GM10248 (cell line): ENCODE results near the gene CDC5L.

Source experiments
- CTCF ChIA-PET: fragments of 300-600 bp; sonication (Branson Sonifier 250); formaldehyde crosslinking; extraction: SDS; loops from one replicate; lab custom pipeline; 2021; ENCODE audit warnings: antibody characterized with exemption; lab: Yijun Ruan, JAX
- POLR2A ChIA-PET: fragments of 350-650 bp; sonication (Branson Sonifier 250); formaldehyde crosslinking; extraction: SDS; loops from one replicate; lab custom pipeline; 2020; ENCODE audit warnings: antibody characterized with exemption; lab: Yijun Ruan, JAX
- DNase-seq: peaks from one replicate; pipeline ENCODE4 v3.0.0; 2012; ENCODE audit errors: extremely low spot score
- CTCF ChIP-seq: IDR thresholded peaks from 2 replicates; pipeline ENCODE4 v1.5.1; 2012; ENCODE audit warnings: mild to moderate bottlenecking, low read depth; ENCODE audit errors: extremely low read depth, missing control alignments, control extremely low read depth

The CDC5L gene

GRCh38 chr6:44367681-44368080 is 19.8 kb upstream of the CDC5L start:
- ChIA-PET POLR2A (no interaction called here), CTCF (interaction anchor here (0.7 kb wide), 1 partner anchor 21 kb away, joined by 3 read pairs; no protein-coding TSS in a partner anchor)

GRCh38 chr6:44373051-44373450 is 14.5 kb upstream of the CDC5L start:
- no peak for TF ChIP-seq CTCF
- no peak for DNase-seq
- ChIA-PET CTCF (no interaction called here), POLR2A (no interaction called here)

More at GRCh38 chr6:44367681-44368080, 19.8 kb upstream of the CDC5L start:
- no peak for TF ChIP-seq CTCF
- no peak for DNase-seq

- TF ChIP-seq CTCF, result no peak
Observed at GRCh38 chr6:44373787-44374186, 13.7 kb upstream of the CDC5L start.

GRCh38 chr6:44375071-44375470 is 12.4 kb upstream of the CDC5L start:
- POLR2A ChIA-PET, result no interaction called here
- CTCF ChIA-PET, result interaction anchor here (1.1 kb wide), 1 partner anchor 62 kb away, joined by 3 read pairs; the partner anchor contains the start of gene AARS2
- no peak for DNase-seq
- no peak for TF ChIP-seq CTCF

More at GRCh38 chr6:44373787-44374186, 13.7 kb upstream of the CDC5L start:
- no peak for DNase-seq
- CTCF ChIA-PET, result no interaction called here
- POLR2A ChIA-PET, result no interaction called here

- ChIA-PET CTCF (no interaction called here), POLR2A (no interaction called here)
- no peak for DNase-seq
- no peak for TF ChIP-seq CTCF
Observed at GRCh38 chr6:44377484-44377883, 10.0 kb upstream of the CDC5L start.

GRCh38 chr6:44377971-44378370 is 9.5 kb upstream of the CDC5L start:
- CTCF ChIA-PET, result no interaction called here
- POLR2A ChIA-PET, result no interaction called here

More at GRCh38 chr6:44377971-44378370, 9.5 kb upstream of the CDC5L start:
- no peak for DNase-seq
- no peak for TF ChIP-seq CTCF
